AML-193 (cell line): ENCODE data around the gene SHC2.
"Not testable (repeated sequence)": the region's sequence is repeated elsewhere in the genome, so short reads cannot be mapped to it uniquely, and the experiment has no call there.

ENCODE experiments used
- DNase-seq, 2 experiments: peaks; one replicate each; lab custom pipeline; 2025; lab: John Stamatoyannopoulos, UW

SHC2 gene

GRCh38 chr19:406135-406781 is 54.6 kb downstream of the SHC2 start:
- no peak for DNase-seq

GRCh38 chr19:405121-405965 is 55.5 kb downstream of the SHC2 start:
- DNase-seq = no peak

- no peak for DNase-seq
Observed at GRCh38 chr19:403221-404027, 57.4 kb downstream of the SHC2 start.

- no peak for DNase-seq
Observed at GRCh38 chr19:402786-403185, 58.0 kb downstream of the SHC2 start.

GRCh38 chr19:401866-402511 is 58.8 kb downstream of the SHC2 start:
- DNase-seq = no peak

GRCh38 chr19:400976-401865 is 59.6 kb downstream of the SHC2 start:
- no peak for DNase-seq

GRCh38 chr19:399370-399769 is 61.5 kb downstream of the SHC2 start:
- DNase-seq = no peak

GRCh38 chr19:398719-399118 is 62.1 kb downstream of the SHC2 start:
- DNase-seq = no peak

- no peak for DNase-seq
Observed at GRCh38 chr19:397941-398706, 62.7 kb downstream of the SHC2 start.

GRCh38 chr19:397321-397720 is 63.5 kb downstream of the SHC2 start:
- DNase-seq = no peak

GRCh38 chr19:395467-395866 is 65.4 kb downstream of the SHC2 start:
- no peak for DNase-seq

GRCh38 chr19:394857-395256 is 66.0 kb downstream of the SHC2 start:
- not testable (repeated sequence) for DNase-seq

GRCh38 chr19:393560-393959 is 67.3 kb downstream of the SHC2 start:
- DNase-seq = not testable (repeated sequence)

- no peak for DNase-seq
Observed at GRCh38 chr19:392375-392970, 68.4 kb downstream of the SHC2 start.

- DNase-seq = no peak
Observed at GRCh38 chr19:391726-392374, 69.0 kb downstream of the SHC2 start.

GRCh38 chr19:391207-391557 is 69.7 kb downstream of the SHC2 start:
- no peak for DNase-seq

- no peak for DNase-seq
Observed at GRCh38 chr19:390386-391206, 70.2 kb downstream of the SHC2 start.

- DNase-seq = no peak
Observed at GRCh38 chr19:389935-390289, 70.9 kb downstream of the SHC2 start.
